GM12865 (cell line): ENCODE measurements around the gene SLC7A7.
"Not testable (repeated sequence)": the region's sequence is repeated elsewhere in the genome, so short reads cannot be mapped to it uniquely, and the experiment has no call there.

ENCODE experiments used
- DNase-seq: peaks from one replicate; pipeline ENCODE4 v3.0.0; 2010; ENCODE audit warnings: low read depth
- H3K4me3 ChIP-seq: 2 replicates; pipeline ENCODE4 v1.5.1; 2011; ENCODE audit warnings: mild to moderate bottlenecking, low read depth, low read length, control low read depth
- TF ChIP-seq, protein P1 (sequence below): IDR thresholded peaks from 2 replicates; pipeline ENCODE4 v1.5.1; 2011; ENCODE audit warnings: low read length, control low read depth, low read depth, inconsistent platforms; ENCODE audit not compliant: insufficient read depth; ENCODE audit errors: missing control alignments

Gene SLC7A7

DNA sequence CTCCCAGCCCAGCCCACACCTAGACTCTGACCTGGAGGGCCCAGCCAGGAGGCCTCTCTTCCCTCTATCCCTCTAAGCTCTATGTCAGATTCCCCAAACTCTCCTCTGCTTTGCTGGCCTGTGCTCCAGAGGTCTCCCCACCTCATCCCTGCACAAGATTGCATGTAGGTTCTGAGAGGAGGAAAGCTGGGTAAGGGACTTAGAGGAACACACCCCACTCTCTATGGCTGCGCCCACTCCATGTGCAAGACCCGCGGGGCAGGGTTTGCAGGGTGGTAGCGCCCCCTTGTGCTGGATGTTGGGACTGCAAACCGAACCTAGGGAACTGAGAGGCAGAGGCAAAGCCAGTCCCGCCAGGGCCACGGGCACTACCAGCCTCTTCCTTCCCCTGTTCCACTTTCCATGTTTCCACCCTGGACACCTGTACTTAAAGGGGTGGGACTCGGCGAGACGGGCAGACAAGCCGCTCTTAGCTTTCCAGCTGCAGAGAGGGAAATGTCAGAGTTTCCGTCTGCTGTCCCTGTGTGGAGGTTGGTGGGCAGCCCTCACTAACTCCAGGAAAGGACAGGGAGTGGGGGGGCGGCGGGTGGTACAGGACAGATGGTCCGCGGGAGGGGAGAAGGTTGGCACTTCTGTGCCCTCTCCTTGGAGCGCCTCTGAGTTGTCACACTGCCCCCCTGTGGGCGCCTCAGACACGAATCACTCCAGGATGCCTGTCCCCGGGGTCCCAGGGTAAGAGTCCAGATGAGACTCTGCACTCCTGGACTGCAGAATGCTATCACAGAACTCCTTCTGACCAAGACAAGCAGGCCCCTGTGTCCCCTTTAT, 37.9 kb upstream of the SLC7A7 start:
- peak overlapping the region; percentile 62 for H3K4me3 ChIP-seq
- TF ChIP-seq, protein P1, sequence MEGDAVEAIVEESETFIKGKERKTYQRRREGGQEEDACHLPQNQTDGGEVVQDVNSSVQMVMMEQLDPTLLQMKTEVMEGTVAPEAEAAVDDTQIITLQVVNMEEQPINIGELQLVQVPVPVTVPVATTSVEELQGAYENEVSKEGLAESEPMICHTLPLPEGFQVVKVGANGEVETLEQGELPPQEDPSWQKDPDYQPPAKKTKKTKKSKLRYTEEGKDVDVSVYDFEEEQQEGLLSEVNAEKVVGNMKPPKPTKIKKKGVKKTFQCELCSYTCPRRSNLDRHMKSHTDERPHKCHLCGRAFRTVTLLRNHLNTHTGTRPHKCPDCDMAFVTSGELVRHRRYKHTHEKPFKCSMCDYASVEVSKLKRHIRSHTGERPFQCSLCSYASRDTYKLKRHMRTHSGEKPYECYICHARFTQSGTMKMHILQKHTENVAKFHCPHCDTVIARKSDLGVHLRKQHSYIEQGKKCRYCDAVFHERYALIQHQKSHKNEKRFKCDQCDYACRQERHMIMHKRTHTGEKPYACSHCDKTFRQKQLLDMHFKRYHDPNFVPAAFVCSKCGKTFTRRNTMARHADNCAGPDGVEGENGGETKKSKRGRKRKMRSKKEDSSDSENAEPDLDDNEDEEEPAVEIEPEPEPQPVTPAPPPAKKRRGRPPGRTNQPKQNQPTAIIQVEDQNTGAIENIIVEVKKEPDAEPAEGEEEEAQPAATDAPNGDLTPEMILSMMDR = peak; percentile 94
- DNase-seq = peak; percentile 91

- no peak overlapping the region for H3K4me3 ChIP-seq
- no peak for DNase-seq
- TF ChIP-seq, protein P1 = no peak
Observed at GRCh38 chr14:22852599-22852939, 37.3 kb upstream of the SLC7A7 start.

- DNase-seq, H3K4me3 ChIP-seq: not testable (repeated sequence)
Observed at GRCh38 chr14:22852178-22852577, 36.9 kb upstream of the SLC7A7 start.

GRCh38 chr14:22850944-22851764, 35.9 kb upstream of the SLC7A7 start:
- TF ChIP-seq, protein P1 = no peak
- no peak overlapping the region for H3K4me3 ChIP-seq
- peak; percentile 32 for DNase-seq

DNA sequence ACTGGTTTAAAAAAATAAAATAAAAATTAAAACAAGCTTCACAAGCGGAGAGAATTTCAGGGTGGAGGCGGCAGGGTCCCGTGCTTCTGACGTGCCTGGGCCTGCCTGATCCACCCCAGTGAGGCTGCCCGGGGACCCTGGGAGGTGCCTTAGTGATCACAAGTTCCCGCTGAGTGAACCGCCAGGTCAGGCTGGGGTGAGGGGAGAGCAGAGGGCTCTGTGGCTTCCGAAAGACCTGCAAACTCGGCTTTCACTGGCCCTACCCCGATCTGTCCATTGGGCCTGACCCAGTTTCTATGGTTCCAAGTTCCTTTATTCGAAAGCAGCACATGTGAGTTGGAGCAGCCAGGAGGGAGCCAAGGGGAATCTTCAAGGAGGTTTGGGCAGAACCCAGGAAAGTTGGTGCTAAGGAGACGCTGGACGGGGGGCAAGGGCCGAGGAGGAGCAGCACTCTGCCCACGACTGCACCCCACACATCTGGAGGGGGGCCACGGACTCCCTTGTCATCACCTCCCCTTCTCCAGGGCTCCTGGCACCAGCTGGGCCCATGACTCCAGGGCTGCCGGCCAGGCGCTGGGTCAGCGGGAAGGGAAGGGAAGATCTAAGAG, 34.1 kb upstream of the SLC7A7 start:
- DNase-seq = no peak
- H3K4me3 ChIP-seq = no peak overlapping the region
- TF ChIP-seq, protein P1 = no peak

DNA sequence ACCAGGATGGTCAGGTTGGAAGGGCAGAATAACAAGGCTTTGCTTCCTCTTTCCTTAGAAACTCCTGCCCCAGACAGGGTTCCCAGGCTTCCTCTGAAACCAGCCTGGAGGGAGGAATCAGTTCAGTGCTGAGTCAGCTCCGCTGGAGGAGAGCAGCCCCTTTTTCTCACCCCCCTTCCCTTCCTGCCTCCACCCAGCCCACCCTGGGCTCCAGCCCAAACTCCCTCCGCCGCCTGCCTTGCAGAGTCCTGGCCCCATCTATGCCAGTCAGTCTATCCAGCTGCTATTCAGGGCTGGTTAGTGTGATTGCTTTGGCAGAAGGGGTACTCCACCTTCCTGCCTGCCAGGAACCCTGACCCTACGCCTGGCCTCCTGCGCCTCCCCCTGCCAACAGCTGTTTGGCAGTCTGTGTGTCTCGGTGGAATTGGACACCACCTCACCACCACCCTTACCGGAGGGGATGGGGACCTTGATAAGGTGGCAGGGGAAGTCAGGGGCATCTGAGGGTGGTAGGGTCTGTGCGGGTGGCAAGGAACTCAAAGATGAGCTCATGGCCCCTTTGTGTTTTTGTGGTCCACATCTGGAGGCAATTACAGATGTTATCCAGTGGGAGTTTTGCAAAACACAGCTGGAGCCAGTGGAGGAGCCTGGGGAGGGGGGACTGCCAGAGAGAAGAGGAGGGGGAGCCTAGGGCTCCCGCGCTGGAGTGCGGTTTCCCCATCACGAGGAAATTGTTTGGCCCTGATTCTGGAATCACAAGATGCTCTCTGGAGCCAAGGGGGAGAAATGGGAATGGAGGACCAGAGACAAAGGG, 33.3 kb upstream of the SLC7A7 start:
- TF ChIP-seq, protein P1 = no peak
- H3K4me3 ChIP-seq = no peak overlapping the region
- DNase-seq = no peak
